Panc1 (cell line): Measurements from ENCODE around the gene KLK14.

Experiments
- TCF7L2 ChIP-seq: IDR thresholded peaks from 2 replicates; pipeline ENCODE4 v1.6.1; 2011; ENCODE audit warnings: mild to moderate bottlenecking, low read depth, low read length, inconsistent platforms
- TF ChIP-seq, protein P1 (sequence below): fragments of 450-650 bp; IDR thresholded peaks from 2 replicates; pipeline ENCODE4 v1.5.1; 2017; ENCODE audit warnings: mild to moderate bottlenecking
- TF ChIP-seq, protein P2 (sequence below), 2 experiments: IDR thresholded peaks; 2 replicates each; pipeline ENCODE4 v1.6.1; 2011 to 2012; ENCODE audit warnings: low read depth in 2 of 2, control low read depth in 1 of 2, low read length in 1 of 2, mild to moderate bottlenecking in 1 of 2, moderate library complexity in 1 of 2; ENCODE audit not compliant: insufficient read depth in 1 of 2

DNA sequence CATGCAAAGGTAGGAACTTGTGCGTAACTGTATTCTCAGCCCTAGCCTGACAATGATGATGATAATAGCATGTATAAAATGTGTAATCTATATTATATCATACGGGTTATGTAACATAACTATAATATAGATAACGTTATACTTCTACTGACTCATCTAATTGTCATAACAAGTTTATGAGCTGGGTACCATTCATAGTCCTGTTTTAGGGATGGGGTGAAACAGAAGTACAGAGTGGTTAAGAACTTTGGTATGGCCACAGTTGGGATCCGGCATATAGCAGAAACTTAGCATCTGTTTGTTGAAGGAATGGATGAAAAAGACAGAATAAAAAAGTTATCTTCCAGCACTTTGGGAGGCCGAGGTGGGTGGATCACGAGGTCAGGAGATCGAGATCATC lies 20.3 kb upstream of the KLK14 start:
- TF ChIP-seq, protein P1, sequence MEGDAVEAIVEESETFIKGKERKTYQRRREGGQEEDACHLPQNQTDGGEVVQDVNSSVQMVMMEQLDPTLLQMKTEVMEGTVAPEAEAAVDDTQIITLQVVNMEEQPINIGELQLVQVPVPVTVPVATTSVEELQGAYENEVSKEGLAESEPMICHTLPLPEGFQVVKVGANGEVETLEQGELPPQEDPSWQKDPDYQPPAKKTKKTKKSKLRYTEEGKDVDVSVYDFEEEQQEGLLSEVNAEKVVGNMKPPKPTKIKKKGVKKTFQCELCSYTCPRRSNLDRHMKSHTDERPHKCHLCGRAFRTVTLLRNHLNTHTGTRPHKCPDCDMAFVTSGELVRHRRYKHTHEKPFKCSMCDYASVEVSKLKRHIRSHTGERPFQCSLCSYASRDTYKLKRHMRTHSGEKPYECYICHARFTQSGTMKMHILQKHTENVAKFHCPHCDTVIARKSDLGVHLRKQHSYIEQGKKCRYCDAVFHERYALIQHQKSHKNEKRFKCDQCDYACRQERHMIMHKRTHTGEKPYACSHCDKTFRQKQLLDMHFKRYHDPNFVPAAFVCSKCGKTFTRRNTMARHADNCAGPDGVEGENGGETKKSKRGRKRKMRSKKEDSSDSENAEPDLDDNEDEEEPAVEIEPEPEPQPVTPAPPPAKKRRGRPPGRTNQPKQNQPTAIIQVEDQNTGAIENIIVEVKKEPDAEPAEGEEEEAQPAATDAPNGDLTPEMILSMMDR: no peak
- no peak for TF ChIP-seq TCF7L2
- TF ChIP-seq, protein P2, sequence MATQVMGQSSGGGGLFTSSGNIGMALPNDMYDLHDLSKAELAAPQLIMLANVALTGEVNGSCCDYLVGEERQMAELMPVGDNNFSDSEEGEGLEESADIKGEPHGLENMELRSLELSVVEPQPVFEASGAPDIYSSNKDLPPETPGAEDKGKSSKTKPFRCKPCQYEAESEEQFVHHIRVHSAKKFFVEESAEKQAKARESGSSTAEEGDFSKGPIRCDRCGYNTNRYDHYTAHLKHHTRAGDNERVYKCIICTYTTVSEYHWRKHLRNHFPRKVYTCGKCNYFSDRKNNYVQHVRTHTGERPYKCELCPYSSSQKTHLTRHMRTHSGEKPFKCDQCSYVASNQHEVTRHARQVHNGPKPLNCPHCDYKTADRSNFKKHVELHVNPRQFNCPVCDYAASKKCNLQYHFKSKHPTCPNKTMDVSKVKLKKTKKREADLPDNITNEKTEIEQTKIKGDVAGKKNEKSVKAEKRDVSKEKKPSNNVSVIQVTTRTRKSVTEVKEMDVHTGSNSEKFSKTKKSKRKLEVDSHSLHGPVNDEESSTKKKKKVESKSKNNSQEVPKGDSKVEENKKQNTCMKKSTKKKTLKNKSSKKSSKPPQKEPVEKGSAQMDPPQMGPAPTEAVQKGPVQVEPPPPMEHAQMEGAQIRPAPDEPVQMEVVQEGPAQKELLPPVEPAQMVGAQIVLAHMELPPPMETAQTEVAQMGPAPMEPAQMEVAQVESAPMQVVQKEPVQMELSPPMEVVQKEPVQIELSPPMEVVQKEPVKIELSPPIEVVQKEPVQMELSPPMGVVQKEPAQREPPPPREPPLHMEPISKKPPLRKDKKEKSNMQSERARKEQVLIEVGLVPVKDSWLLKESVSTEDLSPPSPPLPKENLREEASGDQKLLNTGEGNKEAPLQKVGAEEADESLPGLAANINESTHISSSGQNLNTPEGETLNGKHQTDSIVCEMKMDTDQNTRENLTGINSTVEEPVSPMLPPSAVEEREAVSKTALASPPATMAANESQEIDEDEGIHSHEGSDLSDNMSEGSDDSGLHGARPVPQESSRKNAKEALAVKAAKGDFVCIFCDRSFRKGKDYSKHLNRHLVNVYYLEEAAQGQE (IDR thresholded peaks at IDR 0.05; ENCODE audit: insufficient read depth in 1 of 2, low read depth in 2 of 2, low read length in 1 of 2): no peak
